Measurements from ENCODE around the gene MMADHC. TPM values are rescaled to one million over a fixed set of nuclear protein-coding genes. Genes with fewer than 3 reads are reported as not detected.

The MMADHC gene
- total RNA-seq, 1 donor from 2014 or later: 132 TPM

GRCh38 chr2:149556452-149556851 lies 31.1 kb downstream of the MMADHC start:
- DNase-seq: no peak

GRCh38 chr2:149552830-149553229 lies 34.7 kb downstream of the MMADHC start:
- DNase-seq: no peak

- no peak for DNase-seq
Observed at GRCh38 chr2:149552226-149552625, 35.3 kb downstream of the MMADHC start.

GRCh38 chr2:149544692-149545091 lies 42.9 kb downstream of the MMADHC start:
- no peak for DNase-seq

GRCh38 chr2:149543845-149544244 lies 43.7 kb downstream of the MMADHC start:
- DNase-seq: no peak

- no peak for DNase-seq
Observed at GRCh38 chr2:149540138-149540537, 47.4 kb downstream of the MMADHC start.

- DNase-seq: no peak
Observed at GRCh38 chr2:149538138-149538833, 49.3 kb downstream of the MMADHC start.

- no peak for DNase-seq
Observed at GRCh38 chr2:149537092-149537726, 50.4 kb downstream of the MMADHC start.

- DNase-seq: no peak
Observed at GRCh38 chr2:149536649-149537048, 50.9 kb downstream of the MMADHC start.

GRCh38 chr2:149534674-149535073 lies 52.9 kb downstream of the MMADHC start:
- DNase-seq: no peak

GRCh38 chr2:149528983-149529382 lies 58.6 kb downstream of the MMADHC start:
- DNase-seq: no peak

GRCh38 chr2:149527998-149528755 lies 59.4 kb downstream of the MMADHC start:
- no peak for DNase-seq

- no peak for DNase-seq
Observed at GRCh38 chr2:149526689-149527088, 60.9 kb downstream of the MMADHC start.

GRCh38 chr2:149525323-149525722 lies 62.3 kb downstream of the MMADHC start:
- DNase-seq: no peak

Small RNAs within 50 kb of the gene (small RNA-seq; reads per million reads assigned to genes)
- not detected for gene RNU6-601P (ENCODE audit: low replicate concordance)

Measured in tongue (tissue), 3 donors.